Activated CD8-positive, alpha-beta memory T cell treated with anti-CD3 and anti-CD28 coated beads for 4 hours (primary cell): ENCODE results near the gene PDZD2.
"Not testable (repeated sequence)": the region's sequence is repeated elsewhere in the genome, so short reads cannot be mapped to it uniquely, and the experiment has no call there.

Source experiments
- DNase-seq, 2 donors: peaks; one replicate each; pipeline ENCODE4 v3.0.0-alpha.2; 2020; ENCODE audit warnings: low read depth in 2 of 2

Gene PDZD2

DNA sequence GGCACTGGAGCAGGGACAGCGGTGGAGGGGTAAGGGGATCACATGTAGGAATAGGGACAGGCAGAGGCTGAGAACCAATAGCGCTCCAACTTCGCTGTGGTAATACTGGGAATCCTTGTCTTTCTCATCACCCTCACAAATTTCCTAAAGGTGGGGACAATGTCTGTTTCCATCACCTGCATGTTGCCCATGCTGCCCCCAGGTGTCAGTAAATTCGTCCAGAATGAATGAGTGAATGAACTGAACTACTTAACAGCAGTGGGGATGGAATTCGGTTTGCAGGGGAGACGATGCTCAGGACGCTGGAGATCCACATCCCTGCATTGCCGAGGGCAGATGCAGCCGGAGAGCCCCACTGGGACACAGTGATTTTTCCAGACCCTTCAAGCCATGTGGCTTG, 129.9 kb downstream of the PDZD2 start:
- DNase-seq, result no peak

DNA sequence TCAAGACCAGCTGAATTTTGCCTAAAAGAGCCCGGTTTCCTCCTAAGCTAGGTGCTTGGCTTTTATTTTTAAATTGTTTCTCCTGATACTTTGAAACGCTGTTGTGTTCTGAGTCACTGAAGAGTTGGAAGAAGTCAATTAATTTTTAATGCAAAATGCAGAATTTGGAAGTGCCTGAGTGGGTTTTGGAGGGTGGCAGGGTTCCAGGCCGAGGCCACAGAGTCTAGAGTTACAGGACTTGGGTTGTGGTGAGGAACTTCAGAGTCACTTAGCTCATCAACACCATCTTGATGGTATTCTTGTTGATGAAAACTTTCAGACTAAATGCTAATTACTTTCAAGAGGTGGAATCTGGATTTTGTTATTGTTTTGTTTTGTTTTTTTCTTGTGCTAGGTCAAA, 130.6 kb downstream of the PDZD2 start:
- DNase-seq, result no peak

DNA sequence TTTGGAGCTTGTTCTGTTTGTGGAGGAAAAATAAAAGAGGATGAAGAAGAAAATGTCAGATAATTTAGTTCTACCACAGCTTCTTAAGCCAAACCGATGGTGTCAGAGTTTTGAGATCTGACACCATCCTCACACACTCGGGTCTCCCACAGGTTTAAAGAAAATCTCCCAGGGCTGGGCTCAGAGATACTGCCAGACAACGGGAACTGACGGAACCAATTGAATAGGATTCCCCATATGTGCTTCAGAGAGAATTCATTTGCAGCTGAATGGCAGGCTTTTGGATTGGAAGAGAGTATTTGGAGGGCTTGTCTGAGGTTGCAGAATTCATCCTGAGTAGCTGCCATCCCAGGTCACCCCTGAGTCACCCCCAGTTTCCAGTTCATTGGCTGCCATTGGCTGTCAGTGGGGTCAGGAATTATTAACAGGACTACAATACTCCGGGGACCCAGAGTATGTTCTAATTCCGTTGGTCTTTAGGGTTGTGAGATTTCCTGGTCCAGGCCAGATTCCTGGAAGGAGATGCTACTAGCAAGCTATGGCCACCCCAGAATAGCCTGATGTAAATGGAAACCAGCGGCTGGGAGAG, 131.3 kb downstream of the PDZD2 start:
- no peak for DNase-seq

DNA sequence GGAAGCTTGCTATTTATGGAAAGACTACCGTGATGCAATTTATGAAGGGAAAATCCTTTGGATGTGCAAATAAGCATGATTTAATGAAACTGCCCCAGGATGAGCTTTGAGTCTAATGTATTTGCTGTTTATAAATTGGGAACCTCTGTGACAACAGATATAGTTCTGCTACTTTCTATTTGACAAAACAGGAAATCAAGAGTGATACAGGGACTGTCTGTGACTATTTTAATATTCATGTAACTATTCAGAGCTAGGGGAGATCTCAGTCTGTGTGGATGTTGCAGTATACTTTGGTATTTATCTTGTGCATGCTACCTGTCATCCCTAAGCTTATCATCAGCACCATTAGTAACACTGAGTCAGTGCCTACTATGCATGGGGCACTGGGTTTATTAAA, 132.1 kb downstream of the PDZD2 start:
- DNase-seq, result no peak

DNA sequence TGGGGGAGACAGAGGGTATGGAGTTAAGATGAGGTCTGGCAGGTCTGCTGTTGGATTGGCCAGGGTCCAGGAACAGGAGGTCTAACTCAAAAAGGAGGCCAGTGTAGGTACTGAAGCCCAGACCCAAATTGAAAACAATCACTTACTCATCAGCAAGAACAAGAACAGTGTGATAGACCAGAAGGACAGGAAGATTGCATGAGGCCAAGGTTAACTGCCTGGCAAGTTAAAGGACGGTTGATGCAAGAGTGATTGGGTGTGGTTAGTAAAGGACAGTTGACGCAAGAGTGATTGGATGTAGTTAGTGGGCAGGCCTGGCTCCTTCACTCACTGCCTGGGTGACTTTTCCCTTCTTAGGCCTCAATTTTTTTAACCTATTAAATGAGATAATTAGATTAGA, 132.6 kb downstream of the PDZD2 start:
- no peak for DNase-seq

DNA sequence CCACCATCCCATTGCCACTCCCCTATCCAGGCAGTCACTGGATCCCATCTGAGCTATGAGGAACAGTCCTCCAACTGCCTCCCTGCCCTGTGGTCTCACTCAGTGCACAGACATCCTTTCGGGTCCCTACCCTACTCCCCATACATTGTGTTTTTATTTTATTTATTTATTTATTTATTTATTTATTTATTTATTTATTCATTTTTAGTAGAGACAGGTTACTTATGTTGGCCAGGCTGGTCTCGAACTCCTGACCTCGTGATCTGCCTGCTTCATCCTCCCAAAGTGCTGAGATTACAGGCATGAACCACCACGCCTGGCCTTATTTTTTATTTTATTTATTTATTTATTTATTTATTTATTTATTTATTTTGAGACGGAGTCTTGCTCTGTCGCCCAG, 137.4 kb downstream of the PDZD2 start:
- not testable (repeated sequence) for DNase-seq

DNA sequence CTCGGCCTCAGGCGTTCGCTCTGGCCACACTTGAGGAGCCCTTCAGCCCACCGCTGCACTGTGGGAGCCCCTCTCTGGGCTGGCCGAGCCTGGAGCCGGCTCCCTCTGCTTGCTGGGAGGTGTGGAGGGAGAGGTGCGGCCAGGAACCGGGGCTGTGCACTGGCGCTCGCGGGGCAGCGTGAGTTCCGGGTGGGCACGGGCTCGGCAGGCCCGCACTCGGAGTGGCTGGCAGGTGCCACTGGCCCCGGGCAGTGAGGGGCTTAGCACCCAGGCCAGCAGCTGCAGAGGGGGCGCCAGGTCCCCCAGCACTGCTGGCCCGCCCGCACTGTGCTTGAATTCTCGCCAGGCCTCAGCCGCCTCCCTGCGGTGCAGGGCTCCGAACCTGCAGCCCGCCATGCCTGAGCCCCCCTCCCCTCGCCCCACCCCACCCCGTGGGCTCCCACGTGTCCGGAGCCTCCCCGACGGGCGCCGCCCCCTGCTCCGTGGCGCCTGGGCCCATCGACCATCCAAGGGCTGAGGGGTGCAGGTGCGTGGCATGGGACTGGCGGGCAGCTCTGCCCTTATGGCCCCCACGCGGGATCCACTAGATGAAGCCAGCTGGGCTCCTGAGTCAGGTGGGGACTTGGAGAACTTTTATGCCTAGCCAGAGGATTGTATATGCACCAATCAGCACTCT, 138.2 kb downstream of the PDZD2 start:
- no peak for DNase-seq

DNA sequence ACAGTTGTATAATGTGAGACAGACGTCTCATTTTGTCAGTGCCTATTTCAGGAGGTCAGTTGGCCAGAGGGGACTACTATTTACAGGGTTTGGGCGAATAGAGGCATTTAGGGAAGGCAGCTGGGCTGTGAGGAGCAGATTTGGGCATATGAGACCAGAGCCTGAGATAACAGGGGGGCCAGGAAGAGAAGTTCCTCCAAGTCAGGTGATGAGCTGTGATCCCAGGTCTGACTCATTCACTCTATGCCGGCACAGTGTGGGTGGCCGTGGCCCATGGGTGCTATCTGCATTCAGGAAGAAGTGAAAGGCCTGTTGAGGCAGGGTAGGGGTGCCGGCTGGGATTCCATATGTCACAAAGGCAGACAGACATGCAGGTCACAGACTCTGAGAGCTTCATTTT, 142.8 kb downstream of the PDZD2 start:
- no peak for DNase-seq

DNA sequence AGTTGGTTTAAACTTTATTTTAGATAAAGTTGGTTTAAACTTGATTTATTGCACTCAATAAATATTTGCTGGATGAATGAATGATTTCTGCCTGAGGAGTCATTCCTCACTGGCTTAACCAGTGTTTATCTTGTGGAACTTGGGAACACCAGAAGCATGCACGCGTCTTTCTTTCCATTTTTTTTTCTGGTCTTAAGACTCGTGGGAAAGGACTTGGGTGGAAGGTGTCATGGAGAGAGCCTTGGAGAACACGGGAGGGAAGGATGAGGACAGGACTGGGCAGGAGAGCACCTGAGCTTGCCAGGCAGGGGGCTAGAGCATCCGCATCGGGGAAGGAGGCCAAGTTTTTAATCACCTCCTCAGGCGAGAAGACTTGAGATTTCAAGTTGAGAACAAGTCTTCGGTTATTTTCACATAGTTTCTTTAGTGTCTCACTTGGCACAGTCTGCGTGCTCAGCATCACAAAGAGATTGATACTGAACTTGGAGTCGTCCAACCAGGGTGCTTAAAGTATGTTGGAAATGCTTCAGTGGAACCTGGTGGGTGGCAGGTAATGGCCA, 144.2 kb downstream of the PDZD2 start:
- DNase-seq, result no peak

DNA sequence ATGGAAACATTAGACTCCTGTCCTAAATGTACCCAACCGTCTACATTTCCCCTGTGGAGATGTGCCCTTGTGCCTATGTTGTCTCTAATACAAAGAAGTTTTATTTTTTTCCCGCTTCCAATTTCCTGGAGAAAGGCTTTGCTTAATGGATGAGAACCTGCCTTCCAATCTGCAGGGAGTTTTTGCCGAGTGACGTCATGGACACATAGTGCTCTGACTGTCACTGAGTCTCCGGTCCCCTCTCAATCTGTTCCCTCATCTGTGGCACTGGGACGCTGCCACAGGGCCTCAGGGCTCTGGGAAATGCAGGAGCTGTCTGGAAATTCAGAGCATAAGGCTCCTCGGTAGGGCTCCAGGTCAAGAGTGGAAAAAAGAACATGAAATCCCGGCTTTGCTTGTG, 144.8 kb downstream of the PDZD2 start:
- no peak for DNase-seq

DNA sequence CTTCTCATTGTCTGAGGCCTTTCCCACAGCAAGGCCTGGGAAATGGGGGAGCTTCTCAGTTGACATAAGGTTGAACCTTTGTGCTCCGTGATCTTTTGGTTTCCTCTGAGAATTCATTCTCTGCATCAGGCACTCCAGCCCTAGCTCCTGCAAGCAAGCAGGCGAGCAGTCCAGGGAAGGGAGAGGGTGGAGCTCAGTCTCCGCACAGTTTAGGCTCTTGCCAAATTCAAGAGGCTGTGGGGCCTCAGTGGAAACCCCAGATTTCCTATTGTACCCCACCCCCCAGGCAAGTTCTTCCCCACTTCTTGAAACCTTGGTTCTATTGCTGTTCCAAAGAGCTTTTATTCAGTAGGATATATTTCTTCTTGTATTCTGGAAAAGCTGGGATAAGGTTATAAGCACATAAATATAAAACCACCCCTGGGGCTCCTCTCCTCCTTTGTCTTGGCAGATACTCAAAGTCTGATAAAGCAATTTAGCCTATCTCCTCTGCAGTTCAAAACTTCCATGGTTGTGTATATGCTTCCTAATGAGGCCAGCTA, 147.2 kb downstream of the PDZD2 start:
- DNase-seq, result no peak

DNA sequence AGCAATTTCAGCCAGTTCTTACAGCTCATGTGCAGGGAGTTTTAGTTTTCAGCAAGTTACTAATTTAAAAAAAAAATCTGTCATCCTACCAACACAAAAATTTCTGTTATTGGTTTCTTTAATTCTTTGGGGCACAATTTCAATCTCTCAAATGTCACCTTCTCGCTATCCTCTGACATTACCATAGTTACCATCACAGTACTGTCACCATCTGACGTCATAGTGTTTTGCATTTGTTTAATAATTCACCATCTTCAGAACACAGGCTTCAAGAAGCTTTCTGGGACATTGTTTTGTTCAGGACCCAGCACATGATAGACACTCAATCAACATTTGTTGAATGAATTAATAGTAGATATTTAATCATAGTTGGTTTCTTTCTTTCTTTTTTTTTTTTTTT, 155.1 kb downstream of the PDZD2 start:
- DNase-seq, result no peak

DNA sequence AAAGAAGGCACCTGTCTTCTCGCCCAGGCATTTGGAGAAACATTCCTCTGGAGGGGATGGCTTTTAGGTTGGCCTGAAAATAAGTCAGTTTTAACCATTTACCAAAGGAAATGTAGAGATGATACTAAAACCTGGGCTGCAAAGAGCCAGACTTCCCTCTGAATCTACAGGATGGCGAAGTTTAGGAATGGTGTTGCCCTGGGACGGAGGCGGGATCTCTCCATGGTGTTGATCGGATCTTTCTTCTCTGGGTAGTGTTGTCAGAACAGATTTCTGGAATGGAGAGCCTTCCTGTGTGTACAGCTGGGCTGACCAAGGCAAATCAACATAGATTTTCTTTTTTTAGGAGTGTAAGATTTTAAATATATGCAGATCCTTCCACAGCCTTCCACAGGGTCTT, 159.2 kb downstream of the PDZD2 start:
- DNase-seq, result no peak

DNA sequence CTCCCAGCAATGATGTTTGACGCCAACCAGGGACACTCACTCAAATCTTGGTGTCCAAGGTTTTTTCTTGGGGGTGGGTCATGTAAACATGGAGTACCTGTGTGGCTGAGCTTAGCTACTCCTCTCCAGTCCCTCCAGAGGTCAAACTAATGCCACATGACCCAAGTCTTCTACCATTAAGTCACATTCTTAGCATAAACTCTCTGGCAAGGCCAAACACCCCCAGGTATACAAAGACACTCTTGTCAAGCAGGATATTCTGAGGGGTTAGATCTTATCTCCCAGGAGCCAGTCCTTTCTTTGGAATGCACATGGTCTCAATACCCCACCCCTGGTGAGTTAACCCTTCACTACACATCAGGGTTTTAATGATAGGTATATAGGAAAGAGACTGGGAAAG, 161.4 kb downstream of the PDZD2 start:
- no peak for DNase-seq

DNA sequence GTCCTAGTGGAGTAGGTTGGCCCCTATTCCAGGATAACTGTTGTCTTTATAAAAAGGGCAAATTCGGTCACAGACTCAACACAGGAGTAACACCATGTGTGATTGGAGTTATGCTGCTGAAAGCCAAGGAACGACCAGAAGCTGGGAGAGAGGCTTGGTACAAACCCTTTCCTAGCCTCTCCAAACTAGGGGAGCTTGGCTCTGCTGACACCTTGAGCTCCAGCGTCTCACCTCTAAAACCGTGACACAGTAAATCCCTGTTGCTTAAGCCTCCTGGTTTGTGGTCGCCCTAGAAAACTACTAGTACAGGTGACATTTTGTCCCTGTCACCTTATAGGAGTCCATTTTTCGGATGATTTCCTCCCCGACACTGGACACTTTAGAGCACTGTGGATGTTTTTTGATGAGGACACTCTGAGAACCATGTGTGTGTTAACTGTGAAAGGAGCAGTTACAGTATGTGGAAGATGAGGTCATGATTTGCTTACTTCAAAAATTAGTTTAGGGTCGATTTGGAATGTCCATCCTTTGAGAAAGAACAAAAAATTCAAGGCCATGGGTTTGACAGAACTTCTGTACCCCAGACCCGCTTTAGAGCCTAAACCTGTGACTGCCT, 167.0 kb downstream of the PDZD2 start:
- no peak for DNase-seq

DNA sequence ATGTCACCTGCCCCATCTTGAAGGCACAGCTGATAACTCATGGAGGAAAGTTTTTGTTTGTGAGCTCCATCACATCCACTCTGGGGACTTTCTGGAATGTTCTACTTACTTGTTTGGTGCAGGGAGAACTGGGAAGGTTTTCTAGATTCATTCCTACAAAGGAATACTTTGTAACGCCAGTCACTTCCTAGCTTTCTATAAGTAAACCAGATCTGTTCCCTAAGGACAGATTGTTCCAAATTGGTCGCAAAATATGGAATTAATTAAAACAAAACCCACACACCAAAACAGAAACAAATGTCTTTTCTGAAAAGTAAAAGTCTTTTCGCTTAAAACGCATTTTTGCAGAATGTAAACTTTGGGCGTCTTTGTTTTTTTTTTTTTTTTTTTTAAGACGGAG, 167.6 kb downstream of the PDZD2 start:
- DNase-seq, result no peak

DNA sequence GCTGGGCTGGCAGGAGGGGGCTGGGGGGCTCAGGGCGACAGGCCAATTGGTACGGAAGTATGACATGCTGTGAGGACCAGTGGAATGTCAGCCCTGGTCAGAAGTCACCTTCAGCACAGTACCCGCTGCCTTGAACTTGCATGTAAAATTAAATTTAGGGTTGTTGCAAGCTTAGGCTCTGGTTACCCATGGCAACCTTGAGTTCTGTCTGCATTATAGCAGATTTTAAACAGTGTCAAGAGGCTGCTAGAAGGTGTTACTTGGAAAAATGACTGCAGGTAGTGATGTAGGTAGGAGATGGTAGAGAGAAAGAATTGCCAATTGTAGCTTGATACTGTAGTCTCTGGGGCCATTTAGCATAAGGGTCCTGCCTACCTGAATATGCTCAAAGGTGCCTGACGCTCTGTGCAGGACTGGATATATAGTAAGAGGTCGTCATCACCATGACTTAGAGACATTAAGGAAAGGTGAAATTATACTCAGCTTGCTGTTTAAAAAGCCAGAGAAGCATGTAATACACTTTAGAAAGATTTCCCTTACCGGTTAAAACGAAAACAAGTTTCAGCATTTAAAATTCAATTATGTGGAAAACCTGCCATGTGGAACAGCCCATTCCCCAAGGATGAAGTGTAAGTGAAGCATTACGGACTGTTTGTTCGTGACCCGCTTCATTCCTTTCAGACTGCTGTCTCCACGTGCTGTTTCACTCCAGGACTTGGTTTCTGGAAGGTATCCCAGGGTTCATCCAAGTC, 169.0 kb downstream of the PDZD2 start:
- no peak for DNase-seq

DNA sequence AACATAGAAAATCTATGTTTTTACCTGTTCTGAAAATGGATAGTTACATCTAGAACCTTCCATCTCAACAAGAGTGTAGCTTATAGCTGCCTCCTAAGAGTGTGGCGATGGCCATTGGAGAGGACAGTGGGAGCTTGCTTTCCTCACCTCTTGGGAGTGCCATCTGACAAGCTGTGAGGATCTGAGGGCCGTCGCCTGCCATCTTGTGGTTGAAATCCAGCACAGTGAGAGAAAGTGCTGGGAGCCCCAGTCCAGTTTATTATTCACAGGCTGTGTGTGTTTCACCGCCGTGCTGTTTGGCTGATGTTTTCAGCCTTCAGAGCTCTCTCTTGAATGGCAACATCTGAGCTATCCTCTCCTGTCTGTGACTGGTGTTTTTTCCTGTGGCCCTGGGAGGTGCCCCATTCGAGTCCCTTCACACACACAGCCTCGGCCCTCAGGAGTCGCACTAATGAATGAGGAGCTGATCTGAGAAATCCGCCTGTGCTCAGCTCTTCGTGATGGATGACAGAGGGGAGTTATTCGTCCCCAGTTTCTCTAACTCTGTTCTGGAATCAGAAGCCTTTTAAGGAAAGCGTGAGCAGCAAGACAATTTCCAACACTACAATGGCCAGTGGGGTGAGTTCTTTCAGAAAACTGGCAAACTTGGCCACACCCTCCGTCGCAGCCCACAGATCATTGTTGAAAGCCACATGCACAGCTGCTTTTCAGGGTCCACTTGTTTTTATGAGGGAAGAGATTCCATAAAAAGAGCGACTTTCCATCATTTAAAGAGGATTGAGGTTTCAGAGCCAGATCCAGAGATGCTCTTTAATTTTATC, 170.3 kb downstream of the PDZD2 start:
- no peak for DNase-seq

DNA sequence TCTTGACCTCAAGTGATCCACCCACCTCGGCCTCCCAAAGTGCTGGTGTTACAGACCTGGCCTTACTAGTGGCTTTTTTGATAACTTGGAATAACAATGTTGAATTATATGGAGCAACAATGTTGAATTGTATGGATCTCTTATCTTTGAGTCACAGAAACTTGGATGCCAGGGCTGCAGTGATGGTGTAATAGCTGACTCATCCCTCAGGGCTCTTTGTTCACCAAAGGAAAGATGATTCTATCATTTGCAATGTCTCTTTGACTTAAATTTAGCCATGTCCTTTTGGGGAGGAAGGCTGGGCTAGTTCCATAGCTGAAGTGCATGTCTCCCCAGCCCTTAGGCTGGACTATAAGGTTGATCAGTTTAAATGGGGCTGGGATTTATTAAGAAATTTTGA, 172.3 kb downstream of the PDZD2 start:
- no peak for DNase-seq

DNA sequence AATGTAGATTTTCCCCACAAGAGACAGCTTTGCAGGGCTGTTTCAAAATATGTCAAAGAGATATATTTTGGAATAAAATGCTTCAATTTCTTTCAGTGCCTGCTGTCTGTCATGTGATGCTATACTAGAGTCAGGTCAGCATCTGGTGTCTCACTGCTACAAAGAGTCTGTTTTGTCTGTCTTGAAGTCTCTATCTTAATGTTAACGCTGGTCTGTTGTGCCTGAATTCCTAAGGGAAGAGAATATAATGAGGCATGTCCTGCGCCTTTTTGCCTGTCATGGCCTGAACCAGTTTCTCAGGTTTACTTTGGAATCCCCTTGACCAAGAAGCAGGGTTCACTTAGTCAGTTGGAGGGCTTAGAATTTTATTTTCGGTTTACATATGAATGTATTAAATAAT, 176.4 kb downstream of the PDZD2 start:
- DNase-seq, result no peak

DNA sequence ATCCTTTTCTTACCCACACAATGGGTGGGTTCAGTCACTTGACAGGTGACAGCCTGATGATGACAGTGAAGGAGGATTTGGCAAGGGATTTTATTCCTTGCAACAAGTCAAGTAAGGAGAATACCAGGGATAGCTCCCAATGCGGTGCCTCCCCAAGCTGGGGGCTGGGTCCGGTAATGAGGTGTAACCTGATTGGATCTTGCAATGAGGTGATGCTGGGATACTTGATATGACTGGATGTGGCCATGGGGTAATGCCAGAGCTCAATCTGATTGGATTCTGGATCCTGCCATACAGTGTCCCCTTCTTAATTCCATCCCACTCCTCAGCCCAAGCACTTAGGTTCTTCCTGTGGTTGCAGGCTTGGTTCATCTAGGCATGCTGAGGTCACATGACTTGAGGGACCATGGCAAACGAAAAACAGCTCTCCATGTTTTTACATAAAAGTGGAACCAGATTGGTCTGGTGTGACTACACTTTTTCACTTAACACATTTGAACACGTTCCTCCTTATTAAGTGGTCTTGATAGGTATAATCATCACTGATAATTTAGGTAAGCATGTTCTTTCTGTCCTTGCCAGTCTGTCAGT, 181.1 kb downstream of the PDZD2 start:
- DNase-seq, result no peak
